GM19023 (cell line): ENCODE data around the gene PEMT.

ENCODE experiments used
- ATAC-seq: cut with Tn5 transposase; IDR thresholded peaks from one replicate; pipeline ENCODE4 v1.9.1; 2021; ENCODE audit warnings: mild to moderate bottlenecking, moderate library complexity; ENCODE audit not compliant: unreplicated experiment

Gene PEMT

DNA sequence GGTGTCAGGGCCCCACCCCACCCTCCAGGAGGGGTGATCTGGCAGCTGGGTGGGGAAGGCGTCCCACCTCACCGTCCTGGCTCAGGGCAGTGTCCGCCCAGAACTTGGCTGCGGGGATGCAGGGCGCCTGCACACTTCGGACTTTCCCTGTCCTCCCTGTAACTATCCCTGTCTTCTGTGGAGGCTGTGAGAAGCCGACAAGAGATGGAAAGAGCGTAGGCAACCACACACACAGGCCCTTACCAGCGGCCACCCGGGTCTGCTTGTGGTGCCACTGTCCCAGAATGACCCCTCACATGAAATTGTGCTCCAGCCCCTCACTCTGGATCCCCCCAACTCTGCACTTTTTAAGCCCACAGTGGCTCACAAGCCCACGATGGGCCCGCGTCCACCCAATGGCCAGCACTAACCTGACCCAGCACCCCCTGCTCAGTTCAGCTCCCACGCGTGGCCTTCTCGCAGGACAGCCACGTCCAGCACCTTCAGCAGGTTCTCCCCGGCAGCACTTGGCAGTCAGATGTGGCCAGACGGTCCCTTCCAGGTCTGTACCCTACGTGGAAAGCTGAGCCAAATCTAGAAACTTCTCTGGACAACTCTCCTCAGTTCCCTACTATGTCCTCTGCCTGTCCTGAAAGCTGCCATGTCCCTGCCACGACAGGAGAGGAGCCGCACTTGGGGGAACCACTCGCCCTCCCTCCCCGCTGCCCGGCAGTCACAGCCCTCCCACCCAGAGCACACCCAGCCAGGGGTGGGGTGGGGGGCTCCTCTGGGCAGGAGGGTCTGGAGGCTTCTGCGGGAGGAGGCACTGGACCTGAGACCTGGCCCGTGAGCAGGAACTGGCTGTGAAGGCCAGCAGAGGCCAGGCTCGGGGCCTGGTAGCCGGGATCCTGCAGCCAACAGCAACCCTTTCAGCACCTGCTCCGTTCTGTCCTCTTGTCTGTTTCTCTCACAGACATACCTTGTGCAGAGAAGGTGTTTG, 38.0 kb downstream of the PEMT start:
- no peak for ATAC-seq

DNA sequence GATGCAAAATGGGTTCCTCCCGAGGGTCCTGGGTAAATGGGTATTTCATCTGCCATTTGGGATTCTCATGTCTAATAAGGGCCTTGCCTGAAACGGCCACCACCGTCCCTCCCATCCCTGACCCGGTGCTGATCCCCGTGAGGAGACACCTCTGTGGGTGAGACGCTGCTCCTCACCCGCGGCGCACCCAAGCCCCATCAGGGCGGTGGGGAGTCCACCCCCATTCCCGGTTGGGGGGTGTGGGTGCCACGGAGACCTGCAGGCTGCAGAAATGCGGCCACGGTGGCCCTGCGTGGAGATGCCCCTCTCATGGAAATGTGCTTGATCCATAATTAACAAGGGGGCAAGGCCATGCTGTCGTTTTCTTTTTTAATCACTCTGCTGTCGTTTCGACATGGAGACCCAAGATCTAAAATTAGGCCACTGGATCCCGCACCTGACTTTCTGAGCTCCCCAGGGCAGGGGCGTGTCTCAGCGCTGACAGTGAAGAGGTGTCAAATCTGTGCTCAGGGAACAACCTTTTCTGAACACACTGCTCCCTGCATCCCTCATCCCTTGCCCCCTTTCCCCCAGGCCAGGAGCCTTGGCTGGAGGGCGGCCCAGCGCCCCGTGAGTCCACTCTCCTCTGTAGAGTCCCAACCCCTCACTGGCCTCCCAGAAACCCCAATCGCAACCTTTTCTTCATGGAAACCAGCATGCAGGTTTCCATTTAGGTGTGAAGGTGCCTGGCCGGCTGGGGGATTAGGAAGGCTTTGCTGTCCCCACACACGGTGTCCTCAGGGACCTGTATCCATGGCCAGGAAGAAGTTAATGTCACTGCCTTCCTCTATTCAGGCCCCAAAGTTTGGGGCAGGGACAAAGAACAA, 38.9 kb downstream of the PEMT start:
- no peak for ATAC-seq

GRCh38 chr17:17551361-17551760, 40.1 kb downstream of the PEMT start:
- no peak for ATAC-seq

DNA sequence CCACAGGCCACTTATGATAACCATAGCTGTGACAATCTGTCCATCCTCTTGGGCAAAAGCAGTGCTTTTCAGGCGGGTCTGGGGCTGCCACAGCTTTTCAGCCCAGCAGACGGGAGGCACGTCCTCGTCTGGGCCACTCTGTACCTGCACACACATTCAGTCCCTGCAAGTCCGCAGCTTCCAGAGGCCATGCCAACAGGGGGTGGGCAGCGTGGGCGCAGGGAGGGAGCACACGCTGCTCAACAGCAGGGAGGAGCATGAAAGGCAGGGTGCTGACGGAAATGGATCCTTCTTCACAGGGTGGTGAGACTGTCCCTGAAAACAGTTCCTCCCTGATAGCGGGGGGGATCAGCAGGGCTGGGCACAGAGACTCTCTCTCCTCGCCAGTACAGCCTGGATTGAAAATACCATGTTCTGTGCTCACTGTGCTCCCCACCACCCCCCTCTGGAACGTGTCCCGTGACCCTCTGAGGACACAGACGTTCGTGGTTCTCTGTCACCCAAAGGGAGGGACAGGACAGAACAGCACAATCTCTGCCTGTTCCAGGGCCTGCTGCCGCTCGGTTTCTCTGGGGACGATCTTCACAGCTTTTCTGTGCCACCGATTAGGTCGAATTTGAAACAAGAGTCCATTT, 41.7 kb downstream of the PEMT start:
- no peak for ATAC-seq

DNA sequence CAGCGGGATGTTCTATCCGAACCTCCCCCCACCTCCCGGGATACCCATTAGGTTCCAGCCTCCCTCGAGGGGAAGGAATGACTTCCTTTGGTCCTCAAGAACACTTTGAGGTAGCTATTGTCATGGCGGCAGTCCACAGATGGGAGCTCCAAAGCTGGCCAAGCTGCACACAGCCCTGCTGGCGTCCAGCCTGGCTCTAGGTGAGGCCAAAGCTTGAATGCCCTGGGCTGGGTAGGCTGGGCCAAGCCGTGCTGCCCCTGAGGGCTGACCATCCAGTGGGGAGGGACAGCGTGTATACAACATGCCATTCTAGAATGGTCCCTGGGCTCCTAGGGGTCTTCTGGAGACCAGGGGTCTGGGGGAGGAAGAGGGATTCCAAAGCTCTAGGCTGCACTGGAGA, 43.5 kb downstream of the PEMT start:
- no peak for ATAC-seq

GRCh38 chr17:17547210-17547764, 44.2 kb downstream of the PEMT start:
- ATAC-seq, result no peak

GRCh38 chr17:17546399-17547185, 44.9 kb downstream of the PEMT start:
- no peak for ATAC-seq

GRCh38 chr17:17545984-17546383, 45.5 kb downstream of the PEMT start:
- no peak for ATAC-seq

- ATAC-seq, result no peak
These were observed 46.3 kb downstream of the PEMT start for GRCh38 chr17:17545031-17545820.

- ATAC-seq, result no peak
These were observed 48.4 kb downstream of the PEMT start for GRCh38 chr17:17542906-17543635.

DNA sequence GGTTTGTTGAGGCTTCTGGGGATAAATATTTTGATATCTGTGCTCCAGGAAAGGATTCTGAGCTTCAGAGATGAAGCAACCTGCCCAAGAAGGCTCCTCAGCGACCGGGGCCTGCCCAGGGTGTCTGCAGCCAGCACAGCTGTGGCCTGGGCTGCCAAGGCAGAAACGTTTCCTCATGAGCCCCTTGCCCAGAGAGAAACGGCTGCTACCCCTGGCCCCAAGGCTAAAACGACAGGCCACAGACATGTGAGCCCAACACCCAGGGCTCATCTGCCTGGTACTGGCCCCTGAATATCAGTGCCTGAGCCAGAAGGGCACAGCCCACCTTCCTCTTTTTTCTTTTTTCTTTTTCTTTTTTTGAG, 49.9 kb downstream of the PEMT start:
- no peak for ATAC-seq

DNA sequence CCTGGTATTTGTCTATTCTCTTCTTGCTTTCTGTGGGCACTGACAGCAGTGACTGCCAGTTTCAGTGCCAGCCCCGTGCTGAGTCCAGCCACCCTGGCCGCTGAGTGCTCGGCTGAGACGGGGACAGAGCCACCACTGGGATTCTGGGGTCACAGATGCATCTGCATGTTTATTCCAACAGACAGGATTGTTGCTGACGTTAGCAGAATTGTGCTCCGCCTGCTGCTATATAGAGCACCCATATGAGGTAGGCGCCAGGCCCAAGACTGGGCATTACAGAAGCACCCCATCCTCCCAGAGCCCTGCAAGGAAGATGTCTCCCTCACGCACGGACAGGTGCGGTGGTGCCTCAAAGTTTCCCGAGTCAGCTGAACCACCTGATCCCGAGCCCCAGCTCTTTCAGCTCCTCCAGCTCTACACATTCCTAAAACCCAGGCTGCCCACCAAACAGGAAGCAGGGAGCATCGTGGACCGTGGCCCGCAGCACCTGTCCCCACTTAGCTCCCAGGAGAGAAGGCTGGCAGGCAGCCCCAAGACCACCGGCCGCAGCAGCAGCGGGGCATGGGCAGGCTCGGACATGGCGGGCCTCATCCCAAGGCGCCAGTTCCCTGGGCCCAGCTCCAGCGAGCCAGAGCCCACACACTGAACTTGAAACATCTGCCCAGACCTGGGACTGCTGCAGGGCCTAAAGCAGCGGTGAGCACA, 50.4 kb downstream of the PEMT start:
- ATAC-seq, result no peak

GRCh38 chr17:17540278-17540906, 51.1 kb downstream of the PEMT start:
- ATAC-seq, result no peak

DNA sequence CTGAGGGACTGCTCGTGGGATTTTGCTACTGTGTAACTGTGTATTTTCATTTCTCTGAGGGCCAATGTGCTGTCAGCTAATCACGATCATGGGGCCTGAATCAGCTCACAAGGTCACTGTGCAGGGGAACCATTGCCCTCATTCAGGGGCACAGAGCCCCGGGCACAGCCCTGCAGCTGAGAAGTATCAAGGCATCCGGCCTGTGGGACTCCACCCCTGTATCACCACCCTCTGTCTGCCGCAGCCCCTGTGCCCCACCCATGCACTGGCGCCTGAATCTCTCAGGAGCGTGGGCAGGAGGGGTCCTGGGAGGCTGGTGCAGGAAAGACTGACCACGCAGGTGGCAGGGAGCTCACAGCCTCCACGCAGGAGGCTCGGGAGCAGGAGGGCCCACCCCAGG, 51.9 kb downstream of the PEMT start:
- ATAC-seq, result no peak

GRCh38 chr17:17538417-17539391, 52.8 kb downstream of the PEMT start:
- no peak for ATAC-seq

DNA sequence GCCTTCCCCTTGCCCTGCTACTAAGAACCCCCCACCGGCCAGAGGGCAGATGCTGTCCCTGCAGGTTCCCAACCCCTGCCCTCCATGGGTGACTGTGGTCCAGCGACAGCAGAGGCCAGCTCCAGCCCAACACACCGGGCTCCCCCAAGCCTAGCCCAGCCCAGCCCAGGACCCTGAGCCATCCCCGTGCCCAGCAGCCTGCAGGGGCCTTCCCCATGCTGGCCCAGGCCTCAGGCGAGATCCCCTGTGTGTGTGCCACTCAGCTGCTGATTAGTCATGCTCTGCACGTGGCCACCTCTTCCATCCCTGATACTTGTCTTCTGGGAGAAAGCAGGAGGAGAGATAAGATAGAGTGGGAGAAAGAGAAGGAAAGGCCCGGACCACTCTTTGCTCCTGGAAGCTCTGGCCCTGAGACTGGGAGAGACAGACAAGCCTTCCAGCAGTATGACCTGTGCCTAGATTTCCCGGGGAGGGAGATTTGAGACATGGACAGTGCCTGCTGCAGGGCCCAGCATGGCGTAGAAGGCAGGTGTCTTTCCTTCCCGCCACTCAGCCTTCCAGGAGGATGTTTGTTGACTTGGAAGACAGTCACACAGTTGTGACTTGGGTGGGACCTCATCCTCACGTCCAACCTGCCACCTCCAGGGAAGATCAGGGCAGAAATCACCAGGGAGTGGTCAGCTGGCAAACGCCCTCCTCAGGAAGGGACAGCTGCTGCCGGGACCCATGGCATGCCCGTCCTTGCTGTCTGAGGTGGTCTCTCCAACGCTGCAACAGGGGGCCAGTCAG, 54.0 kb downstream of the PEMT start:
- ATAC-seq, result no peak
